Upper lobe of right lung (tissue), 1 donor: ENCODE results near the gene PTH1R. TPM values are rescaled to one million over a fixed set of nuclear protein-coding genes. Genes with fewer than 3 reads are reported as not detected.

ENCODE experiments used
- ATAC-seq: fragments of 200-7000 bp; cut with Tn5 transposase; one replicate; pipeline ENCODE4 v1.9.1; 2020; ENCODE audit warnings: mild to moderate bottlenecking, moderate library complexity
- DNase-seq: peaks from one replicate; pipeline ENCODE4 v3.0.0-alpha.2; 2020
- H3K27ac ChIP-seq: fragments of 200-600 bp; one replicate; pipeline ENCODE4 v1.8.0; 2022
- H3K27me3 ChIP-seq: fragments of 200-600 bp; one replicate; pipeline ENCODE4 v1.8.0; 2022; ENCODE audit warnings: mild to moderate bottlenecking
- H3K36me3 ChIP-seq: fragments of 200-600 bp; one replicate; pipeline ENCODE4 v1.8.0; 2022
- H3K4me1 ChIP-seq: fragments of 200-600 bp; one replicate; pipeline ENCODE4 v1.8.0; 2022
- H3K4me3 ChIP-seq: fragments of 200-600 bp; one replicate; pipeline ENCODE4 v1.8.0; 2022; ENCODE audit warnings: mild to moderate bottlenecking
- H3K9me3 ChIP-seq: fragments of 200-600 bp; one replicate; pipeline ENCODE4 v1.8.0; 2022
- intact Hi-C: fragments of 100-400 bp; cut with DNase I; formaldehyde crosslinking; loops from one replicate; pipeline ENCODE4 v1.11.0; 2022
- long read RNA-seq: library from polyadenylated mRNA; unstranded; transcript quantifications from one replicate; pipeline ENCODE4 v2.0.0, GENCODE V29; 2021
- total RNA-seq: library from RNA; stranded (reverse); fragmentation: NEBNext Ultra II Directional; extraction: Animal tissue kit (Norgen Biotek cat#: 25700); gene quantifications from one replicate; pipeline ENCODE4 v1.2.1, GENCODE V29; 2021
- TF ChIP-seq, protein P1 (sequence below): fragments of 200-600 bp; IDR thresholded peaks from one replicate; pipeline ENCODE4 v1.8.0; 2022; ENCODE audit warnings: antibody characterized with exemption
- donor health status: DM: no; HTN: yes; CAD: no; lungs with severe emphysema.

The PTH1R gene
- 14.9 TPM for total RNA-seq
- long read RNA-seq, transcript PTH1R-204 (15 exons, 1,914 nt): major isoform, 21 of 70 reads
- long read RNA-seq, transcript PTH1R-201 (14 exons, 2,123 nt): minor isoform, 13 of 70 reads
- long read RNA-seq, partial matches to known transcripts: 7 of 70 reads
- long read RNA-seq, other reads (novel, unspliced or antisense): 29 of 70 reads

- no peak for DNase-seq
- no peak within 1 kb of the TSS for H3K4me3 ChIP-seq
- no peak within 1 kb of the TSS for H3K27ac ChIP-seq
- H3K27me3 ChIP-seq: peaks cover 19% of the 10 kb centered on the region
- intact Hi-C loops: no loop called here
- H3K9me3 ChIP-seq: no peaks in the 10 kb centered on the region
- ATAC-seq: no peak
- TF ChIP-seq, protein P1, sequence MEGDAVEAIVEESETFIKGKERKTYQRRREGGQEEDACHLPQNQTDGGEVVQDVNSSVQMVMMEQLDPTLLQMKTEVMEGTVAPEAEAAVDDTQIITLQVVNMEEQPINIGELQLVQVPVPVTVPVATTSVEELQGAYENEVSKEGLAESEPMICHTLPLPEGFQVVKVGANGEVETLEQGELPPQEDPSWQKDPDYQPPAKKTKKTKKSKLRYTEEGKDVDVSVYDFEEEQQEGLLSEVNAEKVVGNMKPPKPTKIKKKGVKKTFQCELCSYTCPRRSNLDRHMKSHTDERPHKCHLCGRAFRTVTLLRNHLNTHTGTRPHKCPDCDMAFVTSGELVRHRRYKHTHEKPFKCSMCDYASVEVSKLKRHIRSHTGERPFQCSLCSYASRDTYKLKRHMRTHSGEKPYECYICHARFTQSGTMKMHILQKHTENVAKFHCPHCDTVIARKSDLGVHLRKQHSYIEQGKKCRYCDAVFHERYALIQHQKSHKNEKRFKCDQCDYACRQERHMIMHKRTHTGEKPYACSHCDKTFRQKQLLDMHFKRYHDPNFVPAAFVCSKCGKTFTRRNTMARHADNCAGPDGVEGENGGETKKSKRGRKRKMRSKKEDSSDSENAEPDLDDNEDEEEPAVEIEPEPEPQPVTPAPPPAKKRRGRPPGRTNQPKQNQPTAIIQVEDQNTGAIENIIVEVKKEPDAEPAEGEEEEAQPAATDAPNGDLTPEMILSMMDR: no peak
- no peaks in the 10 kb centered on the region for H3K36me3 ChIP-seq
- peaks cover 17% of the 10 kb centered on the region for H3K4me1 ChIP-seq
Observed at GRCh38 chr3:46877406-46878125, at the start of gene PTH1R. TSS of gene PTH1R (plus strand) at chr3:46877721. CDS start at chr3:46883560, 5,839 bp downstream.

DNA sequence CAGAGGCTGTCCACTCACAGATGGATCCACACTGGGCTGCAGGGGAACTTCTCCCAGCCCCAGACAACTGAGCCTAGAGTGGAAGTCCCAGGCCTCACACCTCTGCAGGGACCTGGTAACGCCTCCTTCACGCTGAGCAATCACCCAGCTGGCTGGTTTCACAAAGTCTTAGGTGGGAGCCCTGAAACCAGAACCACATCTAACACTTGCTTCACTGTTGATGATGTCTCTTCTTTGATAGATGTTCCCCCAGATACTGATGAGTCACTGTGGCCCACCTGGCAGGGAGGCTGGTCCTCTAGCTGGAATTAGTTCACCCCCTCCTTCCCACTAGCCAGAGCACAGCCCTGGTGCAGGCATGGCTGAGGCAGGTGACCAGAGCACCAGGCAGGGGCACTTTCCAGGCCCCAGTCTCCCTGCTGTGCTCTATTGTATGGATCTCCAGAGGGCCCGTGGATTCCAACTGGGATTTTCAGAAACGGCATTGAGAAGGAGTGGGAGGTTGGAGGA is 47.8 kb upstream of the PTH1R start:
- intact Hi-C loops: no loop called here
- ATAC-seq (no peak), DNase-seq (no peak)
- Histone ChIP-seq H3K4me3 (no peak overlapping the region), H3K27ac (no peak overlapping the region), H3K4me1 (no peaks in the 10 kb centered on the region), H3K36me3 (no peaks in the 10 kb centered on the region), H3K9me3 (no peaks in the 10 kb centered on the region), H3K27me3 (no peaks in the 10 kb centered on the region)
- TF ChIP-seq, protein P1: no peak

DNA sequence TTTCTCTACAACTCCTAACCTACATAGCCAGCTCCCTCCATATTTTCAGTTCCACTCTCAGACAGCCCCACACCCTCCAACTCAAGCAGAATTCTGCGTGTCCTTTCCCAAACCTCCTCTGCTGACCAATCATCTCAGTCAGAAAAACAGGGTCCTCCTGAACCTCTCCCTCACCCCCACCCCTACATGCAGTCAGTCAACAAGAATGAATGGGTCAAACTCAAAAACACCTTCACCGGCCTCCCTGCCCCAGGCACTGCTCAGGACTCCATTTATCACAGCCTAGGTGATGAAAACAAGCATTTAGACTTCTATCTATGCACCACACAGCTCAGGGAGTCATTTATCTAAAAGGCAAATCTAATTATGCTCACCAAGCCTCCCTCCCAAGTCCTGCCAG is 46.7 kb upstream of the PTH1R start:
- intact Hi-C loops: no loop called here
- TF ChIP-seq, protein P1: no peak
- no peak overlapping the region for H3K4me3 ChIP-seq
- no peaks in the 10 kb centered on the region for H3K36me3 ChIP-seq
- no peaks in the 10 kb centered on the region for H3K9me3 ChIP-seq
- no peak for DNase-seq
- no peak for ATAC-seq
- H3K27ac ChIP-seq: no peak overlapping the region
- no peaks in the 10 kb centered on the region for H3K27me3 ChIP-seq
- no peaks in the 10 kb centered on the region for H3K4me1 ChIP-seq

- Histone ChIP-seq H3K27ac (no peak overlapping the region), H3K9me3 (no peaks in the 10 kb centered on the region), H3K4me3 (no peak overlapping the region), H3K36me3 (no peaks in the 10 kb centered on the region), H3K4me1 (no peaks in the 10 kb centered on the region), H3K27me3 (no peaks in the 10 kb centered on the region)
- ATAC-seq: no peak
- intact Hi-C loops: no loop called here
- no peak for DNase-seq
- TF ChIP-seq, protein P1: no peak
Observed at GRCh38 chr3:46831316-46831715, 46.2 kb upstream of the PTH1R start.

DNA sequence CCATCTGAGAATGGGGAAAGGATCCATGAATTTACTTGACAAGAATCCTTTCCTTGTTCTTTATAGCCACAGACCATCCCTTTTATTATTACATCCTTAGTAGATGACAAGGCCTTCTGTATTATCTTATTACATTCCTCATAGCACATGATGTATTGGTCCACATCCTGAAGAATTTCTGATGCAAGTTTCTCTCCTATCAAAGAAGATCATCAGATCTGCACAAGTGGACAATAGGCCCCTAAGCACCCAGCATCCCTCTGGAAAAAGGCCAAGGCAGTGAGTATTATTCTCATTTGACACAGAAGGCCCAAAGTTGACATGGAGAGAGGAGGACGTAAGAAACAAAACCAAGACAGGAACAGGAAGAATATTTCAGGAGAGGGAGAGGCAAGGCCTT is 45.7 kb upstream of the PTH1R start:
- Histone ChIP-seq H3K4me1 (no peaks in the 10 kb centered on the region), H3K27me3 (no peaks in the 10 kb centered on the region), H3K36me3 (no peaks in the 10 kb centered on the region), H3K27ac (no peak overlapping the region), H3K4me3 (no peak overlapping the region), H3K9me3 (no peaks in the 10 kb centered on the region)
- intact Hi-C loops: no loop called here
- DNase-seq (no peak), ATAC-seq (no peak)
- TF ChIP-seq, protein P1: no peak
